HG03064 (cell line): ENCODE results near the gene GALNT2.

ENCODE experiments used
- ATAC-seq: cut with Tn5 transposase; IDR thresholded peaks from one replicate; pipeline ENCODE4 v1.9.1; 2021; ENCODE audit warnings: low read depth; ENCODE audit not compliant: unreplicated experiment

The GALNT2 gene

DNA sequence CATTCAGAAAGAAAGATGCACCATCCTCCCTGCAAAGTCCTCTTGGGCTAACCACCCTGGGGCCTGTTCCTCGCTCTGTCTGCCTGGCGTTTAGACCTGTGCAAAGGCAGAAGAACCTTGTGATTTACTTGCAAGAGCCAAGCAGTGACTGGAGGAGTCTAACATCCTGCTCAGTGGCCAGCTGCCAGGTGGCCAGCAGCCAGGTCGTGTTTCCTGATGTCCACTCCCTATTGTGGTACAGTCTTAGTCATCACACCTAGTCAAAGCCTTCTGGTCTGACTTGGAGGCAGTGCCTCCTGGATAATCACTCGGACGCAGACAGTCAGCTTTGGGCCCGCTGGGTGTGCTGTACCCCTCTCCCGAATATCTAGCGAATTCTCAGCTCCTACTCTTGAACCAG, 241.0 kb downstream of the GALNT2 start:
- ATAC-seq = no peak

DNA sequence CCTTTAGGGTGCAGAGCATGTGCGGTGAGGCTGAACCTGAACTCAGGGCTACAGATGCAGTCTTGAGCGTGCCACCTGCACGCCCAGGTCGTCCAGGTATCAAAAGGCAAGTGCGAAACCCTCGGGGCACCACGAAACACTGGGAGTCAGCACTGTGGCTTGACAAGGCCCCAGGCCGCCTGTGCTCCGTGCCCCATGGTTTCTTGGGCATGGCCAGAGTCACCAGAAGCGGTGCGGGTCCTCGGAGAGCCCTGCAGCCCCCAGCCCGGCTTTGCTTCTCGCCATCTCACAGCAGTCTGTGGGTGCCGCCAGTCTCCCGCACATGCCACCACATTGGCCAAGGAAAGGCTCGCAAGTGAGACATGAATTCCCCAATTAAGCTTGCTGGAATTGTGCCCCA, 241.8 kb downstream of the GALNT2 start:
- no peak for ATAC-seq

DNA sequence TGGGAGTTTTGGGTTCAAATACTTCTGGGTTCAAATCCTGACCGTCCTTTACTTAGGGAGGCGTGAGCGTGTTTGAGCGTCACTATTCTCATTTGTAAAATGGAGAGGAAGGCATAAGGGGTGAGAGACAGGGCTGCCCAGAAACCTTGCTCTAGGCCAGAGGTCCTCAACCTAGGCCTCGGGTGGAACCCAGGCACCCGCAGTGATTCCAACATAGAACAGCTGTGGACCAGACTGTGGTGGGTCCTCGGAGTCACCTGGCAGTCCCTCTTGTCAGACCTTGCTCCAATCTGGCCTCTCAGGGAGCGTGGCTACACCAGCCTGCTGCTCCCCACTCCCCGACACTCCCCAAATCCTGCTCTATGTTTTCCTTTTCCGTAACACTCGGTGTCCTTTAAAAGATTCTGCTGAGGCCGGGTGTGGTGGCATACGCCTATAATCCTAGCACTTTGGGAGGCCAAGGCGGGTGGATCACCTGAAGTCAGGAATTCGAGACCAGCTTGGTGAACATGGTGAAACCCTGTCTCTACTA, 242.7 kb downstream of the GALNT2 start:
- ATAC-seq = no peak

DNA sequence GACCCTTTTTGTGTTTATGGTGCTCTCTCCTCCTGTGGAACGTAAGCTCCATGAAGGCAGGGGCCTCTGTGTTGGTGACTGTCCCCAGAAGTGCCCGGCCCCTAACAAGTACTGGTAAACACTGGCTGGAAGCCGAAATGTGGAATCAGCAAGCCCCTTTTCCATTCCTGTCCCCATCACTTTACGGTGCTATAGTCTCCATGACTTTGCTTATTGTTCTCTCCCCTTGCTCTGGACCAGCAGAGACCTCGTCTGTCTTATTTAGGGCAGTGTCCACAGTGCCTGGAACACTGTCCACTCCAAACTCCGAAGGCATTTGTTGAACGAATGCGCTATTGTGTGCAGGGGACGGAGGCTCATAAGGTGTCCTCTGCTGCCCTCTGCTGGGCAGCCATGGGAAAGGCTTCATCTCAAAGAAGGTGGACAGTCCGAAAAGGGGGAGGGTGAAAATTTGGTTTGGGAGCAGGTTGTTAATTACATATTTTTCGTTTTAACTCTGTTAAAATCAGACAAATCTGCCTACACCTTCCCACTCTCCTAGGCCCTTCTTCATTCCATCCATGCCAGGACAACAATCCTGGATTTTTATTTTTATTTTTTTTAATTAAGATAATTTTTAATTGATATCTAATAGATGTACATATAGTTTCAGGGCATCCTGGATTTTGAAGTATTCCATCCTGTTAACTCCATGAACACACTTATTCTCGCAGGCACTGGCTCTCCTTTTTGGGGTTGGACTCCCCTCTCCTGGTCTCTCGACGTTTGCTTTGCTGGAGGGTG, 243.5 kb downstream of the GALNT2 start:
- peak; percentile 55 for ATAC-seq

DNA sequence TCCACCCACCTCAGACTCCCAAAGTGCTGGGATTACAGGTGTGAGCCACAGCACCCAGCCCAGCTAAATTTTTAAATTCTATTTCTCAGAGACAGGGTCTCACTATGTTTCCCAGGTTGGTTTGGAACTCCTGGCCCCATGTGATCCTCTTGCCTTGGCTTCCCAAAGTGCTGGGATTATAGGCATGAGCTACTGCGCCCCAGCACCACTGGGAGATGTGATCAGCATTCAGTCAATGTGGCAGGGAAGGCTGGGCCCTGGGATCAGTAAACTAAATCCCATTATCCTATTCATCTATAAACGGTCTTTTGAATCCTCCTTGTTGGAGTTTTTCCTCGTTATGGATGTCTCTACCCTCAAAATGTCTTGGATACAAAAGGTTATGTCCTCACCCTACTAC, 245.6 kb downstream of the GALNT2 start:
- no peak for ATAC-seq

DNA sequence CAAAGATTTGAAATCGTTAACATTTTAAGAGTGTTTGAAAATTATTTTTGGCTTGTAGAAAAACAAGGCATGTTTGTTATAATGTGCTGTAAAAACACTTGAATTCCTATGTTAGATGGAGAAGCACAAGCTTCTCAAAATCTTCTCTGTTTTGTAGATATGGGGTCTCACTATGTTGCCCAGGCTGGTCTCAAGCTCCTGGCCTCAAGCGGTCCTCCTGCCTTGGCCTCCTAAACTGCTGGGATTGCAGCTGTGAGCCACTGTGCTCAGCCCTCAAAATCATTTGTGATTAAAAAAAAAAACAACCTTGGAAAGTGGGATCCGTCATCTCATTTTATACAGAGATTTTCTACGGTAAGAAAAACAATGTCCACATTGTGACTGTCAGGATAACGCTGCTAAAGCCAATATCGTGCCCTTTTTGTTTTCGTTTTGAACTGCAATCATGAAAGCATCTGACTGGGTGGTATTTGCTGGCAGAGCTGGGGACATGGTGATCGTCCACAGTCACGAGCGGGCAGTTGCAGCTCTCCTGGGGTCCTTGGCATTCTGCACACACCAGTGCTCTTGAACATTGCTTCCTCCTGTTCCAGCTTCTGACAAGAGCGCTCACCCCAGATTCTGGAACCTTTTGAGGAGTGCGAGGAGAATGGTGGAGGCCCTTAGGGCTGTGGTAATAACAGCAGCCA, 246.6 kb downstream of the GALNT2 start:
- ATAC-seq = no peak

DNA sequence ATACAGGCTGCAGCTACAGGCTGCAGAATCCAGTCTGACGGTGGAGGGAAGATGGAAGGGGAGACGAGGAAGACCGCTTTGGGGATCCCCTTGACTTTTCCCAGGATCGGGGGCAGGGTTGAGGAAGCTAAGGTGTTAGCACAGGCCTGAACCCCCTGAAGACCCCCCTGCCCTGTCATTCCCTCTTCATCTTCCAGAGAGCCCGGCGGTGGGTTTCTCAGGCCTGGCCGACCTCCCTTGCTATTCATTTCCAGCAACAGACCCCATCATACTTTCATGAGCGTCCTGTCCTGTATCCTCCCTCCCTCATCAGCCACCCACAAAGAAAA, 247.1 kb downstream of the GALNT2 start:
- ATAC-seq = no peak

DNA sequence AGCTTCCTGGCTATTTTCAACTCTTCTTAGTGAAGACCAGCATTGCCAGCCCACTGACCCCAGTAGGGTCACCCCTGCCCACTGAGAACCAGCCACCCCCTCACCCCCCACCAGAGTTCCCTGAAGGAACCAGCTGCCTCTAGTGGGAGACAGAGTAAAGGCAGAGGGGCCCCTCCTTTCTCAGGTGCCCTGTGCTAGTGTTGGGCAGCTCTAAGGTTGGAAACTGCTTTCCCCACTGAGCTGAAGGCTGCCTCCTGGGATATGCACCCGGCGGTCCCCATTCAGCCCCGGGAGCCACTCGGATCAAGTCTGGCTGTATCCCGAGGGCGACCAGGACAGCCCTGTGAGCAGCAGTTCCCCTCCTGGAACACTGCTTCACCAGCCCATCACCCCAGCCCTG, 248.1 kb downstream of the GALNT2 start:
- no peak for ATAC-seq

DNA sequence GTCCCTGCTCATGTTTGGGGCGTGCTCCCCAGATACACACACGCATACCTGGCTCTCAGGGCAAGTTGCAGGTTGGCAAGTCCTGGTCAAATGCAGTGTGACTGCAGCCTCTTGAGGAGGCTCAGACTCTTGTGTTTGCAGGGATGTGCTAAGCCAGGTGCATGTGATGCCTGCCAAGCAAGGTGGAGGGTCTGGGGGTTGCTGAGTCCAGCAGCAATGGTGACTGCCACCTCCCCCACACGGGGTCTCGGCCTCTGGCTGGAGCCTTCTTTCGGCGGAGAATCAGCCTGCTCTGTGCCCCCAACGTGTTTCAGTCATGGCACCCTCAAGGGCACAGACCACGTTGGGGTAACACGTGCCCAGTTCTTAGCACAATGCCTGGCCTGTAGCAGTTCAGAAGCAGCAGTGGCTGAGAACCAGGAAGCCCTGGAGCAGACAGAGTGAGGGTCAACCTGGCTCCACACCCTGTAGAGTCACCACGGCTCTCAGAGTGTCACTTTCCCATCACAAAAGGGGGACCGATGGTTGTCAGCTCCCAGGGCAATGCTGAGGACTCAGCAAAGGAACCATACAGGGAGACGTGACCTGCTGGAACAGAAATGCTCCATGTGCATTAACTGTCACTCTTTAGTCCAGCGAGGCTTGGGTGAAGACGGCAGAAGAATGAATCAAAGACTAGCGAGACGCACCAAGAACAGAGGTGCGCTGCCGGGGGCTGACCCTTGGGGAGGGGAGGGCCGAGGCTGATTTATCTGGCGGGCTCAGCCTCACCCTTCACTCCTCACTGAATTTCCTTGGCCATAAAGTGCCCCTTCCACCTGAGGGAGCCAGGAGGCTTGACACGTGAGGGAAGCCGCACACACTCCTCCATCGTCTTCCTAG, 250.1 kb downstream of the GALNT2 start:
- no peak for ATAC-seq

DNA sequence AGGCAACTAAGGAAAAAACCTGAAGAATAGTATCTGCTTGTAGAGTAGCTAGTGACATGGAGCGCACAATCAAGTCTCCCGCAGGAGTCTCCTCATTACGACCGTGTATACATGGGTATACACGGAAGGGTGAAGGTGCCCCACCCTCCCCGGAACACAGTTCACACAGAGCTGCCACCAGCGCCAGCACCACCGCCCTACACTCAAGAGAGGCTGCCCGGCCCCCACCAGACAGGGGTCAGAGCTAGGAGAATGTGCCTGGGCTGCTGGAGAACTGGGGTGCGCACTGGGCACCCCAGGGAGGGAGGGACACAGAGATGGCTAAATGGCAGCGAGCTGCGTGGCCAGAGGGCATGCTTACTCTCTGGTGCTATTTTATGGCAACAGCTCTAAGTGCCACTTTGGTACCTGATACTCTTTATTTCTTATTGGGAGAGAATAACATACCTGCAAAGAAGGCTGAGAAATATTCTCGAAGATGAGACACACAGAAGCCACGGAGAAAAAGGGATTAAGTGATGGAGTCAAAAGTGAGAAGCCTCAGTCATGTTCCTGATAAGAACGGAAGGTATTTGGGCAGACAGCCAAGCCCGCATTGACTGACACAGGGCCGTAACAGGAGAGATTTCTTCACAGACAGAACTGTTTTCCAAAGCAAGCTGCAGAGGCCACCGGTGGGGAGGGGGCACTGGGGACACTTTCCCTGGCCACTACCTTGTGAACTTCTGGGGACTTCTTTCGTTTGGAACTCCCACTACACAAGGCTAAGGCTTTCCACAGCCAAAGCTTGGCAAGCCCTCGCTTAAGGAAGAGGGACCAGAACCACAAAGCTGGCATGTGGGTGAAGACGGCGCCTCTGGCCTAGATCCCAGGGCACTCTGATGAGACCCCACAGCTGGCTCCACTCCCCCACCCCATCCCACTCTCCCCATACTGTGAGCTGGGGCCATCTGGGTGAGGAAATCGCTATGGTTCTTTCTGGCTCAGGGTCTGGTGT, 251.1 kb downstream of the GALNT2 start:
- ATAC-seq = no peak

DNA sequence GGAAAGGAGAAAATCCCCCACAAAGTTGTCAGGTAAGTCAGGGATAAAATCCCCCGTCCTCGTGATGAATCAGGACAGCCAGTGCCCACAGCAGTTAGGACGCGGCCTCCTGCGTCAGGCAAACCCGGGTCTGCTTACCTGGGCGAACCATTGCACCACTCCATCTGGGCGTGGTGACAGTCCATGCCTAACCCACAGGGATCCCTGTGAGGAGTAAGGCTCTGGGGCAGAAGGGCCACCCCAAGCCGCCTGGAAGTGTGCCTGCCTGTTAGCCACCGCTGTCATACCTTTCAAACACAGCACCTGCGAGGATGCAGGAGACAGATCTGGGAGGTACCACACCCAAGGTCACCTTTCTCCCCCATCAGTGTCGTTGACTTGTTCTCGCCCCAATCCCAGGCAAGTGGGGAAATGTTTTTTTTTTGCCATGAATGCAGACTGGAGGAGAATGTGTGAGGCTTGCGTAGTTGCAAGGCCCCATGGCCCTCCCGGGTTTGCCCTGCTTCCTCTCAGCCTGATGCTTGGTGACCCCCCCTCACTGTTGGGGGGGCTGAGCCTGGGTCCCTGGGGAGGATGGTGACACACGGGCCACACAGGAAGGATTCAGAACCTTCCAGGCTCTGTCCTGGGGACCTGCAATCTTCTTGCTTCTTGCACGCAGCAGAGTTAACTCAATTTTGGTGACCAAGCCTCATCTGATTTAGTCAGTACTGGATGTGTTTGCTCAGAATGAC, 252.1 kb downstream of the GALNT2 start:
- ATAC-seq = no peak

DNA sequence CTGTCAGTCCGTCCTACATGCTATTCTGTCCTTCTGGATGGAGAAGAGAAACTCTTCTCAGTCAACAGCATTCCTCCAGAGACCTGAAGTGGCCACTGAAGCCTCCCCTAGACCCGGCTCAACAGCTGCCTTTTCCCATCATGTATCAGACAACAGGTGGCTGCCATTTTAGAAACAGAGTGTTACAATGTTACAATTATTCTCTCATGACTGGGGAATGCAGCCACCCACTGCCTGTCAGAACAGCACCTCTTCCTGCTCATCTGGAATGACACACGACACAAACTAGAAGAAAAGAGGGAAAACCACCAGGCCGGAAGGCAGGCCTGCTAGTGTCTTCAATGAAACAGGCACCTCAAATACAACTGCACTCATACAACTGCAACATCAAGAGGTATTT, 253.8 kb downstream of the GALNT2 start:
- no peak for ATAC-seq

DNA sequence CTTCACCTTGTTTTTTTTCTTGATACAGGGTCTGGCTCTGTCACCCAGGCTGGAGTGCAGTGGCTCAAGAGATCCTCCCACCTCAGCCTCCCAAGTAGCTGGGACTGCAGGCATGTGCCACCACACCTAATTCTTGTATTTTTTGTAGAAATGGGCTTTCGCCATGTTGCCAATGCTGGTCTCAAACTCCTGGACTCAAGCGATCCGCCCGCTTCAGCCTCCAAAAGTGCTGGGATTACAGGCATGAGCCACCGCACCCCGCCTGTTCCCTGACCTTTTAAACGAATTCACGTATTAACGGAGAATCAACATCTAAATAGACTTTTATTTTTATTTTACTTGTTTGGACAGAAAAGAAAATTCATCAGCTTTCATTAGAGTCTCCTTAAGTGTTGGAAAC, 254.3 kb downstream of the GALNT2 start:
- no peak for ATAC-seq

DNA sequence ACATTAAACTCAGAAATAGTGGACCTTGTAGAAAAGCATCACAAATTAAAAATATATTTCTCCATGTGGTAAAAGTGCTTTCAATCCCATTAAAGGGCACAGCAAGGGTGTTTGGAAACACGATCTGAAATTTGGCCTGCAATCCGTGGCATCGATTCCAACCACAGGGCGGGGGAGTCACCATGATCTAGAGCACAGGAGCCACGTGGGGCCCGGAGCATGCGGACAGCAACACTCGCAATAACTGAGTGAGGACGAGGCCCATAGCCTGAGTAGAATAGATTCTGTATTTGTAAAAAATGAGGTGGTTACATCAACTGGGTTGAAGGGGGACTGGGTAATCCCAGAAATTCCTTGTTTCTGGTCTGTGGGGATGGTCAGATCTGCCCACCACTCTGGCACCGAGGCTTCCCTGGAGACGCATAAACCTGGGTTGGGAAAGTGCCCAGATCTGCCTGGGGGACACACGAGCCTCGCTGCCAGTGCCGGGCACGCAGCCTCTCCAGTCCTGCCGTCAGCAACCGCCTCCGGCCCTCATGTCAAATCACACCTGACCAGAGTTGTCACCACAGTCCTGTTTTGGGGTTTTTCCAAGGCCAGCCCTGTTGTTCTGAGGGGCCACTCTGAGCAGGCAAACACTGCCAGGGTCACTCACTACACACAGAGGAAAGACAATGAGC, 254.8 kb downstream of the GALNT2 start:
- ATAC-seq = no peak

DNA sequence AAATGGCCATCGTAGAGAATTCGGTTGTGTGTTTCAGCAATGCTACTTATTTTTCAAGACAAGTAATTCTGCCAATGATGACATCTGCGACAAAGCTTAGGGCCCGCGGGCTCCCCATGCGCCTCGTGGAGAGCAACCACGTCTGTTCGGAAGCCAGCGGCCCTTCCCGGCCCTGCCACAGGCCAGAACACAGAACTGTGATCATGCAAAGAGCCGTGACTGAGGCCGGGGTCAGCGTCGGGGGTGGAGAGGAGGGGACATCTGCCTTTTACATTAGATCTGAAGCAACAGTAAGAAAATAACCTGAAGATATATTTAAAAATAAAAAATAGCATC, 255.4 kb downstream of the GALNT2 start:
- ATAC-seq = no peak

DNA sequence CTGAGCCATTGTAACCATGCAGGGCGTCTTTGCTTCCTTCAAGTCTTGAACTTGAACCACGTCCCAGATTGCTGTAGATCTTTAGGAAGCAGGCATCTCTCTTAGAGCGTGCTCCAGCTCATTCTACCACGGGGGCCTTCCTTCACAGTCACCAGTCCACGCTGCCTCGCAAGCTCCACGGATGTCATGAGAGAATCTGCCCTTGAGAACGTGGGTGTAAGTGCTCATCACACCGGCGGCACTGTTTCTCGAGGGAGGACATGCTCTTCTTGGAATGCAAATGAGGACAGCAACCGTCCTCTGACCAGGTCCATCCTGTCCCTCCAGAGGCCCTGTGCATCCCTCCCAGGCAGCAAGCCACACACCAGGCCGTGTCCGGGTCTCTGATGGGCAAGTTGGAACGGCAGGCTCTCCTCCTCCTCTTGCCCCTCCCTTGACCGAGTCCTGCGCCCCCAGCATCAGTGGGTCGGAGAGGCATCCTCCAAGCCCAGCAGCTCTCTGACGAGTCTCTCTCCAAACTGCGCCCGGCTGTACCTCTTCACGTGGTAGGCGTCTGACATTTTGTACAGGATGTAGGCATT, 256.0 kb downstream of the GALNT2 start:
- ATAC-seq = no peak

DNA sequence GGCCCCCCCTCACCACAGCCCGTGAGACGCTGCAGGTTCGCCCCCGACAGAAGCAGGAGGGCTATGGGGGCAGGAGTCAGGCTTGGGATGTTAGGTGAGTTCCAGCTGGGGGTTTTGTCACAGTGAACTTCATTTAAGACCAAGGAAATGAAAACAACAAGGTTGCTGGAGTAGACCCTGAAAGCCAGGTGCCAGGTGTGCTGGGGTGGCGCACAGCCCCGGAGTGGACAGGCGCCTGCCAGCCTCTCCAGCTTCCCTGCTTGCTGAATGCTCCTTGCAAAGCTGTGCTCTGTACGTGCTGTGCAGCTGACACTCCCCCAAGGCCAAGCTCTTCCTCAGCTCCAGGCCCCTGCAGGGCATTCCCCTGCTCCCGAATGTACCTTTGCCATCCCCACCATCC, 256.6 kb downstream of the GALNT2 start:
- no peak for ATAC-seq
